Breast epithelium (tissue), 4 donors: Measurements from ENCODE around the gene ZNF225. TPM values are rescaled to one million over a fixed set of nuclear protein-coding genes. Genes with fewer than 3 reads are reported as not detected.

Experiments used
- DNase-seq, 2 donors: peaks; one replicate each; pipeline ENCODE4 v3.0.0-alpha.2; 2019; ENCODE audit warnings: low spot score in 2 of 2
- H3K27ac ChIP-seq, 2 donors: fragments of 200-600 bp; sonication (generic) in 1 of 2; one replicate each; pipeline ENCODE4 v1.5.1; 2016 to 2019; ENCODE audit warnings: mild to moderate bottlenecking in 1 of 2
- H3K27me3 ChIP-seq, 2 donors: fragments of 200-600 bp; sonication (generic) in 1 of 2; one replicate each; pipeline versions ENCODE4 v1.5.1 to v1.6.0; 2017 to 2019; ENCODE audit warnings: control low read depth in 1 of 2, mild to moderate bottlenecking in 1 of 2
- H3K36me3 ChIP-seq: fragments of 200-600 bp; one replicate; pipeline ENCODE4 v1.5.1; 2019
- H3K4me1 ChIP-seq, 2 donors: fragments of 200-600 bp; sonication (generic); one replicate each; pipeline ENCODE4 v1.5.1; 2016 to 2019; ENCODE audit warnings: control low read depth in 1 of 2
- H3K4me3 ChIP-seq, 3 donors: fragments of 200-600 bp; sonication (generic); 1 replicate in 2 of 3; 2 replicates in 1 of 3; pipeline ENCODE4 v1.5.1; 2016 to 2019; ENCODE audit warnings: mild to moderate bottlenecking in 3 of 3, moderate library complexity in 2 of 3
- H3K9me3 ChIP-seq, 2 donors: fragments of 200-600 bp; sonication (generic) in 1 of 2; one replicate each; pipeline ENCODE4 v1.5.1; 2016 to 2019; ENCODE audit warnings: control low read depth in 1 of 2
- CTCF ChIP-seq, 3 donors: fragments of 450-650 bp; IDR thresholded peaks; one replicate each; pipeline ENCODE4 v1.5.1; 2016 to 2017; ENCODE audit warnings: antibody characterized with exemption in 3 of 3, mild to moderate bottlenecking in 3 of 3, moderate library complexity in 3 of 3
- POLR2A ChIP-seq: fragments of 450-650 bp; IDR thresholded peaks from one replicate; pipeline ENCODE4 v1.6.1; 2016; ENCODE audit warnings: antibody characterized with exemption, mild to moderate bottlenecking, moderate library complexity
- POLR2AphosphoS5 ChIP-seq, 3 donors: sonication (generic); formaldehyde crosslinking; IDR thresholded peaks; one replicate each; pipeline ENCODE4 v1.6.1; 2017; ENCODE audit warnings: antibody characterized with exemption in 3 of 3
- intact Hi-C: fragments of 100-400 bp; cut with DNase I; formaldehyde crosslinking; loops from one replicate; pipeline ENCODE4 v1.15.1; 2023; ENCODE audit warnings: low total_unique reads
- total RNA-seq, 3 donors: library from RNA; depleted of rRNA; stranded (reverse); fragments of >200 nt; gene quantifications; one replicate each; pipeline ENCODE4 v1.1.0, GENCODE V29; 2016

The ZNF225 gene
- total RNA-seq, 3 donors from 2014 or later: 3.4 to 6.6 (median 4.6) TPM

GRCh38 chr19:44076325-44076724 lies 36.9 kb upstream of the ZNF225 start:
- Histone ChIP-seq H3K27ac (no peak overlapping the region), H3K9me3 (no peaks in the 10 kb centered on the region), H3K27me3 (no peaks in the 10 kb centered on the region), H3K4me3 (no peak overlapping the region), H3K4me1 (peaks cover 0 to 8% of the 10 kb centered on the region in 2 donors), H3K36me3 (no peaks in the 10 kb centered on the region)
- no peak for DNase-seq
- intact Hi-C loops: no loop called here
- TF ChIP-seq CTCF (IDR thresholded peaks at IDR 0.05) (no peak), POLR2AphosphoS5 (IDR thresholded peaks at IDR 0.05) (no peak), POLR2A (no peak)

GRCh38 chr19:44092108-44092507 lies 21.1 kb upstream of the ZNF225 start:
- H3K4me3 ChIP-seq: no peak overlapping the region
- no peak for DNase-seq
- H3K4me1 ChIP-seq: no peaks in the 10 kb centered on the region
- TF ChIP-seq POLR2A (no peak), CTCF (IDR thresholded peaks at IDR 0.05) (no peak), POLR2AphosphoS5 (IDR thresholded peaks at IDR 0.05) (no peak)
- H3K27ac ChIP-seq: no peak overlapping the region
- intact Hi-C loops: no loop called here
- H3K36me3 ChIP-seq: no peaks in the 10 kb centered on the region
- no peaks in the 10 kb centered on the region for H3K9me3 ChIP-seq
- no peaks in the 10 kb centered on the region for H3K27me3 ChIP-seq

DNA sequence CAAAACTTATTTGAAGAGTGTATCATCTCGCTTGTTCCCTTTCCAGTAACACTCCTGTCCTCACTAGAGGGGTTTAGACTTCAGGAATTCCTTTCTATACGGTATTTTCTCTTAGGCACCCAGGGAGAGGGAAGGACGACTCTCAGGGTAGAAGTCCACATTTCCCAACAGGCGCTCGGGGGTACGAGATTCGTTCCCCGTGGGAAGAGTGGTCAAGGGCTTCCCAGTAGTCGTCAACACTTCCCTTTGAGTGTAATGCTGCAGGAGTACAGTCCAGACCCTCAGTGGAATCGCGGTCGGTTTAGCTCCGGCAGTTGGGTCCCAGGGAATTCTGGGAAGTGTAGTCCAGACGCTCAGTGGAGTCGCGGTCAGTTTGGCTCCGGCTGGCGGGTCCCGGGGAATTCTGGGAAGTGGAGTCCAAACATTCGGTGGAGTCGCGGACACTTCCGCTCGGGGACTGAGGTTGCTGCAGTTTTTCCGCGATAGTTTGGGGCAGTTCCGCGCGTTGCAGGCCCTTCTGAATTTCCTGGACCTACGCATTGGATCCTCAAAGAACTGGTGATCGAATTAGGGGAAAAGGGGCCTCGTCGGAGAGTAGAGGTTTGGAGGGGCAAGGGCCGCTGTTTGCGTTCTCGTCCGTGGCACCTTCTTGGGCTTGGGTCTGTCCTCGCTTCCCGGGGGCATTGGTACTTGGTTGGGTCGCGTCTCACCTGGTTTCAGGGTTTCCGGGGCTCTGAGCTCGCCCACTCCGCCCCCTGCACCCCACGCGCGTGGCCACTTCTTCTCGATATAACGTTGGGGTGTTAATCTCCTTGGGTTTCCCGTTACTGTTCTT lies 19.1 kb upstream of the ZNF225 start, which contains the start of gene ZNF224:
TSS of gene ZNF224 (plus strand) at position 431 of the 835 bp plus-strand sequence. CDS start 3,513 bp downstream, outside the sequence.
- H3K4me3 ChIP-seq: peak within 1 kb of the TSS; percentile 64 to 92 (median 77)
- DNase-seq: peak; percentile 78 to 86
- peaks cover 10% of the 10 kb centered on the region for H3K36me3 ChIP-seq
- H3K9me3 ChIP-seq: peaks cover 7% of the 10 kb centered on the region in 2 donors
- intact Hi-C loops: no loop called here
- peak within 1 kb of the TSS; percentile 76 to 87 for H3K27ac ChIP-seq
- no peaks in the 10 kb centered on the region for H3K4me1 ChIP-seq
- no peaks in the 10 kb centered on the region for H3K27me3 ChIP-seq
- no peak for TF ChIP-seq CTCF (IDR thresholded peaks at IDR 0.05)
- TF ChIP-seq POLR2AphosphoS5 (IDR thresholded peaks at IDR 0.05): peak; percentile 13 to 61 (median 34)
- no peak for TF ChIP-seq POLR2A

DNA sequence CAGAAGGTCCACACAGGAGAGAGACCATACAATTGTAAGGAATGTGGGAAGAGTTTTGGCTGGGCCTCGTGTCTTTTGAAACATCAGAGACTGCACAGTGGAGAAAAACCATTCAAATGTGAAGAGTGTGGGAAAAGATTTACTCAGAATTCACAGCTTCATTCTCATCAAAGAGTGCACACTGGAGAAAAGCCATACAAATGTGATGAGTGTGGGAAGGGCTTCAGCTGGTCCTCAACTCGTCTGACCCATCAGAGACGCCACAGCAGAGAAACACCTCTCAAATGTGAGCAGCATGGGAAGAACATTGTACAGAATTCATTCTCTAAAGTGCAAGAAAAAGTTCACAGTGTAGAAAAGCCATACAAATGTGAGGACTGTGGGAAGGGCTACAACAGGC lies 5.4 kb upstream of the ZNF225 start:
- peaks cover 70 to 82% of the 10 kb centered on the region in 2 donors for H3K9me3 ChIP-seq
- H3K36me3 ChIP-seq: peaks cover 14% of the 10 kb centered on the region
- no peak for DNase-seq
- H3K27me3 ChIP-seq: no peaks in the 10 kb centered on the region
- intact Hi-C loops: no loop called here
- H3K27ac ChIP-seq: no peak overlapping the region
- peaks cover 0 to 8% of the 10 kb centered on the region in 2 donors for H3K4me1 ChIP-seq
- TF ChIP-seq CTCF (IDR thresholded peaks at IDR 0.05) (no peak), POLR2AphosphoS5 (IDR thresholded peaks at IDR 0.05) (no peak), POLR2A (no peak)
- no peak overlapping the region for H3K4me3 ChIP-seq

DNA sequence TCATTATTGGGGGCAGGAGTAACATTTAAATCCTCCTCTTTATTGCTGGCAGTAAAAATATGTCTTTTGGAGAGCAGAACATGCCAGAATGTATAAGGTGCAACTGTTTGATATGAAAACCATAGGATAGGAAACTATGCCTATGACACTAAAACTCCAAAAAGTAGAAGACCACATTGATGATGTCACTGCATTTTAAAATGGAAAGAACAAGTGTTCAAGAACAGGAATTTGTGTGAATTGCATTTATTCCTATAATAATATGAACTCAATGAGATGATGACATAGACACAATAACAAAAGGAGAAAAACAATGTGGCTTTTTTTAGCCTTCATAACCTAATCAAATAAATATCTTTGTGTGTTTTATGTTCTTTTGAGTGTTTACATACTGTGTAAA lies 3.7 kb upstream of the ZNF225 start:
- Histone ChIP-seq H3K9me3 (peaks cover 56 to 69% of the 10 kb centered on the region in 2 donors), H3K27me3 (no peaks in the 10 kb centered on the region), H3K4me1 (peaks cover 0 to 8% of the 10 kb centered on the region in 2 donors), H3K27ac (no peak overlapping the region), H3K4me3 (no peak overlapping the region), H3K36me3 (peaks cover 10% of the 10 kb centered on the region)
- DNase-seq: no peak
- intact Hi-C loops: no loop called here
- TF ChIP-seq CTCF (IDR thresholded peaks at IDR 0.05): no peak
- no peak for TF ChIP-seq POLR2AphosphoS5 (IDR thresholded peaks at IDR 0.05)
- no peak for TF ChIP-seq POLR2A
